Activated CD4-positive, alpha-beta T cell treated with anti-CD3 and anti-CD28 coated beads, Interleukin-2, amount 10 ng/mL, durations not matched to agents 24 days and 14 days (primary cell): Measurements from ENCODE around the gene MCFD2. TPM values are rescaled to one million over a fixed set of nuclear protein-coding genes. Genes with fewer than 3 reads are reported as not detected.

ENCODE experiments used
- DNase-seq: peaks from one replicate; pipeline ENCODE4 v3.0.0; 2022
- H3K27ac Mint-ChIP-seq: one replicate; pipeline ENCODE4 v1.8.0; 2022; ENCODE audit warnings: mild to moderate bottlenecking, mixed read lengths
- H3K27me3 Mint-ChIP-seq: one replicate; pipeline ENCODE4 v1.8.0; 2022; ENCODE audit warnings: mixed read lengths
- H3K36me3 Mint-ChIP-seq: one replicate; pipeline ENCODE4 v1.8.0; 2022; ENCODE audit warnings: low read depth, mild to moderate bottlenecking, mixed read lengths
- H3K4me1 Mint-ChIP-seq: one replicate; pipeline ENCODE4 v1.8.0; 2021; ENCODE audit warnings: mixed read lengths
- H3K4me3 Mint-ChIP-seq: one replicate; pipeline ENCODE4 v1.8.0; 2022; ENCODE audit warnings: mild to moderate bottlenecking, moderate library complexity, mixed read lengths
- H3K9me3 Mint-ChIP-seq: one replicate; pipeline ENCODE4 v1.8.0; 2021; ENCODE audit warnings: mixed read lengths
- intact Hi-C: fragments of 100-400 bp; cut with micrococcal nuclease; formaldehyde crosslinking; loops from one replicate; pipeline ENCODE4 v1.15.1; 2023
- total RNA-seq: library from RNA; stranded (reverse); gene quantifications from 2 replicates; pipeline ENCODE4 v1.2.3, GENCODE V29; 2022

MCFD2 gene
- total RNA-seq, 1 donor from 2014 or later = 47.2 TPM

DNA sequence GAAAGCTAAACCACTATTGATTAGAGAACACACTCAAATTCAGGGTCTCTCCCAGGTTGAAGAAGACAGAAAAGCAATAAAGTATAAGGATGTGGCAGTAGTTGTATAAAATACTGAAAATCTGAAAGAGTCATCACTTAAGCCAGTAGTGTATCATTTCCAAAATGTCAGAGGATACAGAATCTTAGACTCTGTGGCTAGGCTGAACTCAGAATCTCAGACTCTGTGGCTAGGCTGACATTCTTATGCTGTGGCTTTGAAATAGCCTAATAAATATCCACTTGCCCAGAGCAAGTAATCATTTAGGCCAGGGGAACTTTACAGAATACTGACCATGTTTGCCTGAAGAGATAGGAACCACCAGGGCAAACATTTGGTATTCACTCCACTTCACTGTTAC is 13.1 kb downstream of the MCFD2 start:
- Mint-ChIP-seq H3K27ac (no peak overlapping the region), H3K4me1 (peaks cover 5% of the 10 kb centered on the region), H3K4me3 (no peak overlapping the region), H3K36me3 (peaks cover 24% of the 10 kb centered on the region), H3K27me3 (no peaks in the 10 kb centered on the region), H3K9me3 (no peaks in the 10 kb centered on the region)
- DNase-seq = no peak
- intact Hi-C loops = no loop called here

DNA sequence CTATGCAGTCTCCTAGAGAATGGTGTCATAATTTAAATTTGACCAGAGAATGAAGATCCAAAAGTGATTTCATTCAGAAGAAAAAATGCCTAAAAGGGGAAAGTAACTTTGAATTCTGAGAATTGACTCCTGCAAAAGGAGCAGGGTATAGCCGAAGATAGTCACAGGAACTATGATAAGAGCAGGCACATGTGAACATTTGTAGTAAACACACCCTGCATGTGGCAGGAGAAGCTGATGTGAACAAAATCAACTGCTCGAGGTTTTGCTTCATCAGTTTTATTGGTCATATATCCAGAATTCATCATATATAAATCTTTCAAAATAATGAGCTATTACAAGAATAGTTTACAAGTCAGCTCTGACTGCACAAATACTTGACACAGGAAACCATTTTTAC is 14.0 kb downstream of the MCFD2 start:
- intact Hi-C loops = no loop called here
- H3K27me3 Mint-ChIP-seq = no peaks in the 10 kb centered on the region
- no peak for DNase-seq
- no peak overlapping the region for H3K27ac Mint-ChIP-seq
- no peak overlapping the region for H3K4me3 Mint-ChIP-seq
- H3K9me3 Mint-ChIP-seq = no peaks in the 10 kb centered on the region
- peaks cover 15% of the 10 kb centered on the region for H3K36me3 Mint-ChIP-seq
- H3K4me1 Mint-ChIP-seq = peaks cover 5% of the 10 kb centered on the region

DNA sequence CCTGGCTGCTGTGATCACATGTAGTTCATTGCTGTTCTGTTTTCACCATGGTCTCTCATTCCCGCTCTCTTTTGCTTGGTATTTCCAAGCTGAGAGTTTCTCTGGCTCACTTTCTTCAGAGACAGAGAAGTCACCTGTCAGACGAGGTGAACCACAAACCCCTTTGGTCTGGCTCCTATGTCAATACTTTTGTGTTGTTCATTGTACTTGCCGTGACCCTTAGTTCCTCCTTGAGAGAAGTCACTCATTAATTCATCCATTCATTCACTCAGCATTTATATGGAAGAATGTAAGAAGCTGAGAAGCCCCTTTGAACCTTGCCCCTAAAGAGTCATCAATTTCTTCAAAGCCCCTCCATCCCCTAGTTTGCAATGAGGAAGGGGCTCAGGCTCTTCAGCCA is 15.2 kb downstream of the MCFD2 start:
- no peaks in the 10 kb centered on the region for H3K9me3 Mint-ChIP-seq
- intact Hi-C loops = no loop called here
- peaks cover 3% of the 10 kb centered on the region for H3K4me1 Mint-ChIP-seq
- H3K4me3 Mint-ChIP-seq = no peak overlapping the region
- H3K27ac Mint-ChIP-seq = no peak overlapping the region
- peaks cover 10% of the 10 kb centered on the region for H3K36me3 Mint-ChIP-seq
- no peaks in the 10 kb centered on the region for H3K27me3 Mint-ChIP-seq
- DNase-seq = no peak

DNA sequence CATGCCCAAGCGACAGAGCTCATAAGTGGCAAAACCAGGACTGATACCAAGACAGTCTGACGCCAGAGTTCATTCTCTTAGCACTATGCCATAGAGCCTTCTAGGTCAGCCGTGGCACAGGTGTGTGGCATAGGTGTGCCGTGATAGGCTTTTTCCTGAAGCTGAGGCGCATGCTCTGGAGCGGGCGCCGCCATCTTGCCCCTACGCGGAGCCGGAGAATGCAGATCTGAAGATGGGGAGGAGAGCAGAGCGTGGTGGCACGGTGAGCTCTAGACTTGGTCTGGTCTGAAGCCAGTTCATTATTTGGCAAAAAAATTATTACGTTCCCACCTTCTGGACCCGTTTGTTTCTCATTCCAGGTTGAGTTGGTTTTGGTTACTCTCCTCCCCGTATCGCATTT is 16.6 kb downstream of the MCFD2 start:
- Mint-ChIP-seq H3K27ac (no peak overlapping the region), H3K4me1 (peaks cover 3% of the 10 kb centered on the region), H3K27me3 (peaks cover 2% of the 10 kb centered on the region), H3K9me3 (no peaks in the 10 kb centered on the region), H3K36me3 (peaks cover 2% of the 10 kb centered on the region), H3K4me3 (no peak overlapping the region)
- intact Hi-C loops = no loop called here
- no peak for DNase-seq

DNA sequence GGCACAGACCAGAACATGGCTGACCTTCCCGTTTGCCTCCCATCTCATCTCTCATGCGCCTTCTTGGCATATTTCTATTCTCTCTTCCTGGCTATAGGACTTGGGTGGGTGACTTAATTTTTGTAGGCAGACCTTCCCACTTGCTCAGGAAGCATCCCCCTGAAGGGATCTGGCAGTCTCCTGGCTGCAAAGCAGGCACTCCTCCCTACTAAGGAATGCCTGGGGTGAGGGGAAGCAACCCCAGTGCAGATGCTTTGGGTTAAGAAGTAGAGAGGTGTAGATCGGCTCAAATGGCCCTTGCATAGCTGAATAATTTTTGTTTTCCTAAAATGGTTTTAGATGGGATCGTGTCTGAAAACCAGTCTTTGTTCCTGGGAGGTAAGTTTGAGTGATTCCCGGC is 17.6 kb downstream of the MCFD2 start:
- Mint-ChIP-seq H3K27ac (no peak overlapping the region), H3K27me3 (peaks cover 2% of the 10 kb centered on the region), H3K4me3 (no peak overlapping the region), H3K36me3 (no peaks in the 10 kb centered on the region), H3K9me3 (no peaks in the 10 kb centered on the region), H3K4me1 (peaks cover 3% of the 10 kb centered on the region)
- no peak for DNase-seq
- intact Hi-C loops = no loop called here

DNA sequence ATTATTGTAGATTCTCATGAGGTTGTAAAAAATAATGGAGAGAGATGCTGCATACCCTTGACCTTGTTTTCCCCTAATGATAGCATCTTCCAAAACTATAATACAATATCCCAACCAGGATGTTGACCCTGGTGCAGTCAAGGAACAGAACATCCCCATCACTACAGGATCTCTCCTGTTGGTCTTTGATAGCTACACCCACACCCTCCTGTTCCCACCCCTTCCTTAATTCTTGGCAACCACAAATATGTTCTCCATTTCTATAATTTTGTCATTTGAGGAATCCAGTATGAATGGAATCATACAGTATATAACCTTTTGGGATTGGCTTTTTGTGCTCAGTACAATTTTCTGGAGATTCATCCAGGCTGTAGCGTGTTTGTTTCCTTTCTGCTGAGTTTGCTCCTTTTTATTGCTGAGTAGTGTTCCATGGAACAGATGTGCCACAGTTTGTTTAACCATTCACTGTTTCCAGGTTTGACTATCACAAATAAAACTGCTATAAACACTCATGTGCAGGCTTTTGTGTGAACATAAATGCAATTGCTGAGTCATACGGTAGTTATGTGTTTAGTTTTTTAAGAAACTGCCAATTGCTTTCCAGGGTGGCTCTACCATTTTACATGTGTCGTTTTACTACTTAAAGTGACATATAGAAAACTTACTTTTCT is 22.2 kb downstream of the MCFD2 start:
- Mint-ChIP-seq H3K4me1 (no peaks in the 10 kb centered on the region), H3K9me3 (no peaks in the 10 kb centered on the region), H3K27me3 (peaks cover 2% of the 10 kb centered on the region), H3K36me3 (no peaks in the 10 kb centered on the region), H3K27ac (no peak overlapping the region), H3K4me3 (no peak overlapping the region)
- intact Hi-C loops = no loop called here
- no peak for DNase-seq

DNA sequence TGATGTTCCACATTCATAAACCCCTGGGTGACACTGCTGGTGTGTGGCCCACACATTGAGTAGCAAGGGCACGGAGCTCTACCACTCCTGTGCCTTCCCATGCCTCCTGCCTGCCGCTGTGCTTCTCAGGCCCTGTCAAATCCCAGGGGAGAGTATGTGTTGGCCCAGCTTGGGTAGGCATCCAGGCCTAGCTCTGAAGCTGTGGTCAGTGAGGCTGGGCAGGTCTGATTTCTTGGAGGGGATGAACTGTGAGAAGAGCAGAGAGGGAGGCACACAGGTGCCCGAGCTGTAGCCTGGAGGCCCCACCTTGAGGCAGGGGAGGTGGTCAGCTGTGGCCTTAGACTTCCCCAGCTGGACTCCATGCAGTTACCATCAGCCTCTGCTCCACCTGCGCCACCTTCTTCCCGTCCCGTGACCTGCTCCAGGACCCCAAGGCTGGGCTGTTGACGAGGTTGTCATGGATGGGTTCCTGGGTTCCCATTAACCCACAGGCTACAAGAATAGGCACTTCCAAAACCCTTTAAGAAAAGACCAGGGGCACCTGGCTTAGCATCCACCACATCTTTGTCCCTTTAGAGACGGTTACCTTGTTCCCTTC is 23.6 kb downstream of the MCFD2 start:
- H3K36me3 Mint-ChIP-seq = no peaks in the 10 kb centered on the region
- no peaks in the 10 kb centered on the region for H3K9me3 Mint-ChIP-seq
- no peak overlapping the region for H3K4me3 Mint-ChIP-seq

DNA sequence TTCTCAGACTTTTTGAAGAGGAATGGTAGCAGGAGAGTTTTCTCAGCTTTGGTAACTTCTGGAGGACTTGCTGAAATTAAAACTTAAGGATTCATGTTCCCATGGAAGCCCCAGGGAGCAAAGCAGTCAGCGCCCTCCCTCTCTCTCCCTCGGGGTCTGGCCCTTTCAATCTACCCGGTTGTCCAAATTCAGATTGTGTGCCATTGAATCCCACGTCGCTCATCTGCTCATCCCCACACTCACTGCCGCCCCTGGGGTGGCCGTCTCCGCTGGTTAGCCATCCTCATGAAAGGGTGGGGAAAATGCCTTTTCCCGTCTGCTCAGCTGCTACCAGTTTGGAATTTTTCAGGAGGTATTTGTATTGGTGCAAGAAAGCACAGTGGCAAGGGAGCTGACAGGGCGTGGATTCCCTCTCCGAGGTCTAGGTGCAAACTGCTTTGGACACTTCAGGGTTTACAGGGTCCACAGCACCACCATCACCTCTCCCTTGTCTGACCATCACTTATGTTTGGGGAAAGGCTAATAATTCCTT is 27.1 kb downstream of the MCFD2 start:
- Mint-ChIP-seq H3K27me3 (peaks cover 16% of the 10 kb centered on the region), H3K4me1 (peaks cover 2% of the 10 kb centered on the region), H3K4me3 (no peak overlapping the region), H3K9me3 (no peaks in the 10 kb centered on the region), H3K36me3 (no peaks in the 10 kb centered on the region), H3K27ac (no peak overlapping the region)
- intact Hi-C loops = loop anchor here (5.0 kb wide), 1 partner anchor 236 kb away; no protein-coding TSS in a partner anchor
- DNase-seq = no peak

More for the DNA sequence above, 23.6 kb downstream of the MCFD2 start:
- intact Hi-C loops = no loop called here
- Mint-ChIP-seq H3K4me1 (no peaks in the 10 kb centered on the region), H3K27ac (no peak overlapping the region), H3K27me3 (peaks cover 2% of the 10 kb centered on the region)
- no peak for DNase-seq

DNA sequence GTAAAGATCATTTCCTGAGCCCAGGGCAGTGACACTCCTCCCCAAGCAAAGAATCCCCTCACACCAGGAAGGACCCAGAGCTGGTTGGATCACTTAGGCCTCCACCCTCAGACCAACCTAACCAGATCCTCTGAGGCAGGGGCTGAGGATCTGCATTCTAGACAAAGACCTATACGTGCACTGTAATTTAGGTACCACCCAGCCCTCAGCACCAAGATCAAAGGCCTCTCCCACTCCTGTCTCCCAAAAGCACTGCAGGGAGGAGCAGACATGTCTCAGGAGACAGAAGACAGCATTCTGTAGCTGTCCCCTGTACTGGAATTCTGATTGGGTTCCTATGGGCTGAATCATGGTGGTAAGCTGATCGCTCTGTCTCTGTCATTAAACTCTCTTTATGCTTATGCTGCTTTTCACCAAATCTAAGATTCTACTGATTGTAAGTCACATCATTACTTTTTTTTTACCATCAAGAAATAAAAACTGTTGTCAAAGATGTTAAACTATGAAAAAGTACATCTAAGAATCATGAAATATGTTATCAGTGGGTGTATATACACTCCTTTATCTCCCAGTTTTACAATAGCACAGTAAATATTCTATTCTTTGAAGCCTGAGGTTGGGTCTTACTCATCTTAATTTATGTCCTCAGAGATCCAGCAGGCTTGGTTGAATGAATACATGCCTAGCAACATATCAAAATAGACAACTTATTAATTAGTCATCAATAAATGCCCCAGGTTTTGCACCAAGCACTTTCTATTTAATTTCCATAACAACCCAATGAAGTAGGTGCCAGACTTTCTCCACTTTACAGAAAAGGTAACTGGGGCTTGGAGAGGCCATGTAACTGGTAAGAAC is 28.3 kb downstream of the MCFD2 start:
- Mint-ChIP-seq H3K4me1 (peaks cover 2% of the 10 kb centered on the region), H3K27ac (peak overlapping the region; percentile 55), H3K36me3 (no peaks in the 10 kb centered on the region), H3K4me3 (no peak overlapping the region), H3K27me3 (peaks cover 16% of the 10 kb centered on the region), H3K9me3 (no peaks in the 10 kb centered on the region)
- no peak for DNase-seq
- intact Hi-C loops = loop anchor here (5.0 kb wide), 1 partner anchor 235 kb away; no protein-coding TSS in a partner anchor

DNA sequence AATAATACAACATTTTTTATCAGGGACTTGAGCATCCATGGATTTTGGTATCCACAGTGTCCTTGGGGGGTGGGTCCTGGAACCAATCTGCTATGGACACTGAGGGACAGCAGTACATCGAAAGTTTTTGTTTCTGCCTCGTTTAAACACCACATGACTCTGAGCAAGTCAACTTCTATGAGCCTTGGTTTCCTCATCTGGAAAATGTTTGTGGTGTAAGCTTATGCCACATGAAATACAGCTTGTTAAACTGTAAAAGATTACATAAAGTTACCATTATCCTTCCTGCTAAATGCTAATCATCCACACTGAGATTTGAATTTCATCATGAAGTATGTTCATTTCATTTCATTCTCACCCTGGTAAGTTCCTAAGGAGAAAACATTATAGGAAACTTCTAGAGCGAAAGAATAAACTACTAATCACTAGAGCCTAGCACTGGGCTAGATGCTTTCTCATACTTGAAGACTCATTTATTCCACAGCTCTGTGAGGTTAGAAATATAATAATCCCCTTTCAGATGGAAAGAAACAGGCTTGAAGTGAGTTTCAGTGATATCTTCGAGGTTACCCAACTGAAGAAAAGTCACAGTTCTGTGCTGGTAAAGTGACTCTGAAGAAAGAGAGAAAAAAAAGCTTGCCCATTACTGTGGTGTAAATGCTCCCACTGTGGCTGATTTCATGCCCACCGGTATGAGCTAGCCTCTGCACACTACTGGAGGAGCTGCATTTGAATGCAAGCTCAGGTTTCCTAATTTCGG is 29.2 kb downstream of the MCFD2 start:
- no peak for DNase-seq
- Mint-ChIP-seq H3K4me3 (no peak overlapping the region), H3K36me3 (no peaks in the 10 kb centered on the region), H3K27ac (peak overlapping the region; percentile 55), H3K9me3 (no peaks in the 10 kb centered on the region), H3K27me3 (peaks cover 16% of the 10 kb centered on the region), H3K4me1 (peaks cover 2% of the 10 kb centered on the region)
- intact Hi-C loops = loop anchor here (5.0 kb wide), 1 partner anchor 234 kb away; no protein-coding TSS in a partner anchor

DNA sequence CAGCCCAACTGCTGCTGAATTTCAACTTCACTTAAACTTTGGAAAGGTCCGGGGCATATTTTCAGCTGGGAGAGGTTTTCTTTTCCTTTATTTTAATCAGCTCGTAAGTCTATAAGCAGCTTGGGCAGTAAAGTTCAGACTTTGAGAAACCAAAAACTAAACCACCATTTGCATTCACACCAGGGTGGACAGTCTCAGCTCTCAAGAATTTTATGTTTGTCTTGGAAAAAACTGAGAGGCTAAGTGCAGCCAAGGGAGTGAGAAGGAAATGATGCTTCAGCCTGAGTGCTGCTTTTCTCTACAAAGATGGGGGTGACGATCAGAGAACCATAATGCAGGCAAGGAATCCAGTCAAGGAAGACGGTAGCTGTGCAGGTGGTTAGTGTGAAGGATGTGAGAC is 30.2 kb downstream of the MCFD2 start:
- Mint-ChIP-seq H3K27ac (no peak overlapping the region), H3K9me3 (no peaks in the 10 kb centered on the region), H3K4me3 (no peak overlapping the region), H3K27me3 (peaks cover 18% of the 10 kb centered on the region), H3K36me3 (no peaks in the 10 kb centered on the region), H3K4me1 (peaks cover 2% of the 10 kb centered on the region)
- intact Hi-C loops = loop anchor here (5.0 kb wide), 1 partner anchor 233 kb away; no protein-coding TSS in a partner anchor
- DNase-seq = no peak

DNA sequence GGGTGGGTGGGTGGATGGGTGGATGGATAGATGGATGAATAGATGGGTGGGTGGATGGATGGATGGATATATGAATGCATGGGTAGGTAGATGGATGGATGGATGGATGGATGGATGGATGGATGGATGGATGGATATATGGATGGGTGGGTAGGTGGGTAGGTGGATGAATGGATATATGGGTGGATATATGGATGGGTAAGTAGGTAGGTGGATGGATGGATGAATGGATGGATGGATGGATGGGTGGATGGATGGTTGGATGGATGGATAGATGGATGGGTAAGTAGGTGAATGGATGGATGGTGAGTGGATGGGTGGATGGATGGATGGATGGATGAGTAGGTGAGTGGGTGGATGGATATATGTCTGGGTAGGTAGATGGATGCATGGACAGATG is 36.1 kb downstream of the MCFD2 start:
- Mint-ChIP-seq H3K36me3 (no peaks in the 10 kb centered on the region), H3K9me3 (no peaks in the 10 kb centered on the region), H3K27me3 (peaks cover 11% of the 10 kb centered on the region), H3K4me1 (no peaks in the 10 kb centered on the region), H3K4me3 (no peak overlapping the region), H3K27ac (no peak overlapping the region)
- intact Hi-C loops = no loop called here
- no peak for DNase-seq

DNA sequence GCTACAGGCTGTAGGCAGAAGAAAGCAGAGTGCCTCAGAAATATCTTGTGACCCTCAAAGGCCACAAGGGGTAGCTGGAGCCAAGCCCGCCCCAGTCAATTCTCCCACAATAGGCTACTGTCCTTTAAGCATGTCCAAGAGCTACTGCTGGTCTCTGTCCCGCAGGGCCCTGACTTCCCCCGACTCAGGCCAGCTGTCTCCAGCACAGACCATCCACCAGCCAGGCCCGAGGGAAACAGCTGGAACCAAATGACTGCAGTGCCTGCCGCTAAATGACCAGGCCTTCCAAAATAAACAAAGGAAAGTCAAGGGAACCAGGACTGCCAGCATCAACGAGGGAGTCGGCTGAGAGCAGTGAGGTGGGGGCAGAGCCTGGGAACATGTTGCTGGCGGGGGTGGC is 36.7 kb downstream of the MCFD2 start:
- Mint-ChIP-seq H3K4me1 (no peaks in the 10 kb centered on the region), H3K27me3 (peaks cover 8% of the 10 kb centered on the region), H3K27ac (no peak overlapping the region), H3K4me3 (no peak overlapping the region), H3K9me3 (no peaks in the 10 kb centered on the region), H3K36me3 (no peaks in the 10 kb centered on the region)
- DNase-seq = no peak
- intact Hi-C loops = no loop called here
